Kidney epithelial cell (primary cell): ENCODE data around the gene TRIP6. TPM values are rescaled to one million over a fixed set of nuclear protein-coding genes. Genes with fewer than 3 reads are reported as not detected.

Source experiments
- DNase-seq: peaks from one replicate; pipeline ENCODE4 v3.0.0-alpha.2; 2010; ENCODE audit warnings: low read depth
- H3K27me3 ChIP-seq: 2 replicates; pipeline ENCODE4 v1.6.0; 2011; ENCODE audit warnings: low read length; ENCODE audit not compliant: control insufficient read depth, insufficient read depth
- H3K36me3 ChIP-seq: 2 replicates; pipeline ENCODE4 v1.5.1; 2011; ENCODE audit warnings: low read length; ENCODE audit not compliant: control insufficient read depth, insufficient read depth
- H3K4me3 ChIP-seq: 2 replicates; pipeline ENCODE4 v1.5.1; 2011; ENCODE audit warnings: low read depth, mild to moderate bottlenecking, control low read depth, low read length
- total RNA-seq: library from RNA; depleted of rRNA; stranded (reverse); fragments of >200 nt; gene quantifications from 2 replicates; pipeline ENCODE4 v1.2.3, GENCODE V29; 2015
- TF ChIP-seq, protein P1 (sequence below): IDR thresholded peaks from 2 replicates; pipeline ENCODE4 v1.5.1; 2011; ENCODE audit warnings: mild to moderate bottlenecking, moderate library complexity, low read length, control low read depth, inconsistent platforms; ENCODE audit not compliant: insufficient read depth, poor library complexity, severe bottlenecking

The TRIP6 gene
- total RNA-seq, 1 donor from 2014 or later: 114 TPM

- DNase-seq: no peak
- peaks cover 28% of the 10 kb centered on the region for H3K27me3 ChIP-seq
- no peak overlapping the region for H3K4me3 ChIP-seq
- TF ChIP-seq, protein P1, sequence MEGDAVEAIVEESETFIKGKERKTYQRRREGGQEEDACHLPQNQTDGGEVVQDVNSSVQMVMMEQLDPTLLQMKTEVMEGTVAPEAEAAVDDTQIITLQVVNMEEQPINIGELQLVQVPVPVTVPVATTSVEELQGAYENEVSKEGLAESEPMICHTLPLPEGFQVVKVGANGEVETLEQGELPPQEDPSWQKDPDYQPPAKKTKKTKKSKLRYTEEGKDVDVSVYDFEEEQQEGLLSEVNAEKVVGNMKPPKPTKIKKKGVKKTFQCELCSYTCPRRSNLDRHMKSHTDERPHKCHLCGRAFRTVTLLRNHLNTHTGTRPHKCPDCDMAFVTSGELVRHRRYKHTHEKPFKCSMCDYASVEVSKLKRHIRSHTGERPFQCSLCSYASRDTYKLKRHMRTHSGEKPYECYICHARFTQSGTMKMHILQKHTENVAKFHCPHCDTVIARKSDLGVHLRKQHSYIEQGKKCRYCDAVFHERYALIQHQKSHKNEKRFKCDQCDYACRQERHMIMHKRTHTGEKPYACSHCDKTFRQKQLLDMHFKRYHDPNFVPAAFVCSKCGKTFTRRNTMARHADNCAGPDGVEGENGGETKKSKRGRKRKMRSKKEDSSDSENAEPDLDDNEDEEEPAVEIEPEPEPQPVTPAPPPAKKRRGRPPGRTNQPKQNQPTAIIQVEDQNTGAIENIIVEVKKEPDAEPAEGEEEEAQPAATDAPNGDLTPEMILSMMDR: no peak
- no peaks in the 10 kb centered on the region for H3K36me3 ChIP-seq
These were observed 29.0 kb downstream of the TRIP6 start for GRCh38 chr7:100895956-100896731.

- TF ChIP-seq, protein P1: peak; percentile 64
- Histone ChIP-seq H3K4me3 (no peak overlapping the region), H3K27me3 (peaks cover 30% of the 10 kb centered on the region), H3K36me3 (no peaks in the 10 kb centered on the region)
- no peak for DNase-seq
These were observed 29.8 kb downstream of the TRIP6 start for GRCh38 chr7:100896732-100897608.

DNA sequence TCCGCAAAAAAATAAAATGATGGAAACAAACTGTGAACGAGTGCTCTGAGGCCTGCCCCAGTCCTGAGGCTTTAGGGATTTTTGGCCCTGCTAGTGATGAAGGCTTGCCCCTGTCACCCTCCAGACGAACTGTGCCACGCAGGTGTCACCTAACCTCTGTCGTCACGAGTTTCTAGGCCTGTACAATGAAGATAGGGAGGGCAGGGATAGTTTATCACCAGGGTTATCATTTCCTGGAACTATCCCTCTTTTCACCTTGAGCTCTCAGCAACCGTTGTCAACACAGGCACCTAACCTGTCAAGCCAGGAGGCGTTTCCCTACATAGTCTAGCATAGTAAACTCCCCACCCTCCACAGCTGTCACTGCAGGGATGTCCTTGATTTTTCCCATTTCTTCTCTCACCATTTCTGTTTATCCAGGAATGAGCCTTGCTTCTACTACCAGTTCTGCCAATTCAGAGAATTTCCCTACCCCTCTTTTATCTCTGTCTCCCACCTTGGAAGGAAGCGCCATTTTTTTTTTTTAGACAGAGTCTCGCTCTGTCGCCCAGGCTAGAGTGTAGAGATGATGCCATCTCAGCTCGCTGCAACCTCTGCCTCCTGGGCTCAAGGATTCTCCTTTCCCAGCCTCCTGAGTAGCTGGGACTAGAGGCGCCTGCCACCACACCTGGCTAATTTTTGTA is 30.7 kb downstream of the TRIP6 start:
- no peak for DNase-seq
- Histone ChIP-seq H3K4me3 (no peak overlapping the region), H3K36me3 (no peaks in the 10 kb centered on the region), H3K27me3 (peaks cover 34% of the 10 kb centered on the region)
- TF ChIP-seq, protein P1: no peak

DNA sequence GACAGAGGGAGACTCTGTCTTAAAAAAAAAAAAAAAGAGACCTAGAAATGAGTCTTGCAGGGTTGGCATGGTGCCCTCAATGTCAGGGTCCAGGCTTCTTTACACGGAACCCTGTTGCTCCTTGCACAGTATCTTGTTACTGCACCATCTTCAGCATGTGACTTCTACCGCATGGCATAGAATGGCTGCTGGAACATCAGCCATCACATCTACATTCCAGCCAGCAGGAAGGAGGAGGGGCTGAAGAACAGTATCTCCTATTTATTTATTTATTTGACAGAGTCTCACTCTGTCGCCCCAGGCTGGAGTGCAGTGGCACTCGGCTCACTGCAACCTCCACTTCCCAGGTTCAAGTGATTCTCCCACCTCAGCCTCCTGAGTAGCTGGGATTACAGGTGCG is 32.2 kb downstream of the TRIP6 start:
- TF ChIP-seq, protein P1: no peak
- no peak for DNase-seq
- Histone ChIP-seq H3K36me3 (no peaks in the 10 kb centered on the region), H3K27me3 (peaks cover 34% of the 10 kb centered on the region), H3K4me3 (no peak overlapping the region)

DNA sequence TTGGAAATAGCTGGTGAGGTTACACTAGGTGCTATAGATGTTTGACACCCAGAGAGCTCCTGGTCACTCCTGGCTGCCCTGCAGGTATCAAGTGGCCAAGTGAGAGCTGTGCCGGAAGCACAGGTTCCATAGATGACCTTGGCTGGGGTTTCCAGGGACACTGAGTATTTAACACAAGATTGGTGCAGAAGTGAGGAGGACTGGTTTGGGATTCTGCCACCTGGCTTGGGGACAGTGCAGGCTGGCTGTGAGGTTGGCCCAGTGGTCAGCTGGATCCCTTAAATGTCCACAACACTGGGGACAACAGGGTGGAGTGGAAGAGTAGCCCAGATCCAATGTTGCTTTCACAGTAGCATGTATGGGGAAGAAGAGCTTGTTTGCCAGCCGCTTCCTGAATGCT is 33.8 kb downstream of the TRIP6 start:
- no peak for DNase-seq

More for the DNA sequence above, 33.8 kb downstream of the TRIP6 start:
- H3K27me3 ChIP-seq: peaks cover 20% of the 10 kb centered on the region
- no peak overlapping the region for H3K4me3 ChIP-seq
- TF ChIP-seq, protein P1: no peak
- H3K36me3 ChIP-seq: no peaks in the 10 kb centered on the region
